GM12878 (cell line): ENCODE results near the gene TP73. TPM values are rescaled to one million over a fixed set of nuclear protein-coding genes. Genes with fewer than 3 reads are reported as not detected.
A peak's percentile ranks its signal among the peaks of the same experiment; 100 is the strongest.

ENCODE experiments used
- ATF3 ChIP-seq: IDR thresholded peaks from 2 replicates; pipeline ENCODE4 v1.6.1; 2011; ENCODE audit warnings: low read depth, mild to moderate bottlenecking, low read length, moderate library complexity, borderline replicate concordance; ENCODE audit errors: extremely low read depth
- CTCF ChIP-seq, 3 experiments: IDR thresholded peaks in 2 of 3; conservative IDR thresholded peaks in 1 of 3; 2 replicates each; pipeline ENCODE4 v1.5.1; 2011; ENCODE audit warnings: low read depth in 3 of 3, low read length in 3 of 3, mild to moderate bottlenecking in 3 of 3, control low read depth in 2 of 3, moderate library complexity in 2 of 3, inconsistent platforms in 1 of 3, mixed read lengths in 1 of 3; ENCODE audit not compliant: control insufficient read depth in 2 of 3, insufficient read depth in 1 of 3; ENCODE audit errors: extremely low read depth in 1 of 3
- EP300 ChIP-seq, 2 experiments: fragments of 150-350 bp in 1 of 2; IDR thresholded peaks; 2 replicates each; pipeline ENCODE4 v1.6.1; 2011 to 2012; ENCODE audit warnings: low read depth in 2 of 2, low read length in 2 of 2, borderline replicate concordance in 1 of 2, improper control_type of control experiment in 1 of 2, inconsistent platforms in 1 of 2; ENCODE audit not compliant: control insufficient read depth in 1 of 2
- EZH2 ChIP-seq: IDR thresholded peaks from 2 replicates; pipeline ENCODE4 v1.6.1; 2012; ENCODE audit warnings: low read depth, mild to moderate bottlenecking, control low read depth, inconsistent platforms, low read length, borderline replicate concordance; ENCODE audit not compliant: control insufficient read depth
- HCFC1 ChIP-seq: fragments of 150-350 bp; IDR thresholded peaks from 2 replicates; pipeline ENCODE4 v1.6.1; 2014; ENCODE audit warnings: low read length
- HDGF ChIP-seq: fragments of 450-650 bp; IDR thresholded peaks from 2 replicates; pipeline ENCODE4 v1.6.1; 2016; ENCODE audit warnings: antibody characterized with exemption
- KLF5 ChIP-seq: fragments of 450-650 bp; IDR thresholded peaks from 2 replicates; pipeline ENCODE4 v1.6.1; 2014; ENCODE audit warnings: mild to moderate bottlenecking; ENCODE audit not compliant: partially characterized antibody
- LARP7 ChIP-seq: fragments of 450-650 bp; IDR thresholded peaks from 2 replicates; pipeline ENCODE4 v1.6.1; 2017; ENCODE audit warnings: mild to moderate bottlenecking
- MEF2A ChIP-seq: IDR thresholded peaks from 2 replicates; pipeline ENCODE4 v1.6.1; 2011; ENCODE audit warnings: low read depth, mild to moderate bottlenecking, low read length, moderate library complexity; ENCODE audit not compliant: insufficient read depth
- MYC ChIP-seq: IDR thresholded peaks from 2 replicates; pipeline ENCODE4 v1.6.1; 2011; ENCODE audit warnings: mild to moderate bottlenecking, low read length, moderate library complexity, inconsistent platforms; ENCODE audit not compliant: insufficient read depth, insufficient replicate concordance, insufficient read length, severe bottlenecking
- NFIC ChIP-seq: IDR thresholded peaks from 2 replicates; pipeline ENCODE4 v1.6.1; 2012; ENCODE audit warnings: low read depth, mild to moderate bottlenecking, inconsistent platforms, low read length, moderate library complexity
- NFXL1 ChIP-seq: fragments of 450-650 bp; IDR thresholded peaks from 2 replicates; pipeline ENCODE4 v1.6.1; 2017; ENCODE audit warnings: antibody characterized with exemption, mild to moderate bottlenecking, borderline replicate concordance
- RAD21 ChIP-seq: IDR thresholded peaks from 2 replicates; pipeline ENCODE4 v1.6.1; 2011; ENCODE audit warnings: mild to moderate bottlenecking, low read depth, low read length, moderate library complexity; ENCODE audit not compliant: insufficient read depth
- SIX5 ChIP-seq: IDR thresholded peaks from 2 replicates; pipeline ENCODE4 v1.6.1; 2011; ENCODE audit warnings: mild to moderate bottlenecking, low read depth, low read length, moderate library complexity; ENCODE audit not compliant: severe bottlenecking
- SMAD5 ChIP-seq: IDR thresholded peaks from 2 replicates; pipeline ENCODE4 v1.6.1; 2016; ENCODE audit warnings: antibody characterized with exemption, low read depth
- SMC3 ChIP-seq: IDR thresholded peaks from 2 replicates; pipeline ENCODE4 v1.6.1; 2011; ENCODE audit warnings: low read length, improper control_type of control experiment, borderline replicate concordance
- TAF1 ChIP-seq: IDR thresholded peaks from 2 replicates; pipeline ENCODE4 v1.6.1; 2011; ENCODE audit warnings: mild to moderate bottlenecking, low read depth, low read length, borderline replicate concordance
- YBX1 ChIP-seq: fragments of 450-650 bp; IDR thresholded peaks from 2 replicates; pipeline ENCODE4 v1.6.1; 2016; ENCODE audit warnings: antibody characterized with exemption
- ZBTB33 ChIP-seq: fragments of 450-650 bp; IDR thresholded peaks from 2 replicates; pipeline ENCODE4 v1.6.1; 2017; ENCODE audit warnings: mild to moderate bottlenecking
- ZBTB4 ChIP-seq: fragments of 450-650 bp; formaldehyde crosslinking; IDR thresholded peaks from 2 replicates; pipeline ENCODE4 v1.4.0; 2022; ENCODE audit warnings: mild to moderate bottlenecking, moderate library complexity
- ZNF24 ChIP-seq: fragments of 450-650 bp; IDR thresholded peaks from 2 replicates; pipeline ENCODE4 v1.6.1; 2017; ENCODE audit warnings: antibody characterized with exemption, mild to moderate bottlenecking
- ZSCAN29 ChIP-seq: fragments of 450-650 bp; IDR thresholded peaks from 2 replicates; pipeline ENCODE4 v1.6.1; 2017; ENCODE audit warnings: mild to moderate bottlenecking, moderate library complexity
- polyA plus RNA-seq, 11 experiments: library from polyadenylated mRNA; depleted of rRNA in 4 of 11; unstranded in 6 of 11; stranded (reverse) in 5 of 11; fragments of >200 nt; fragmentation: Nextera tagmentation in 4 of 11; fragmentation: Illumina TruSeq in 1 of 11; extraction: Ambion mirVana in 4 of 11; extraction: Trizol in 1 of 11; gene quantifications; 1 replicate in 1 of 11; 2 replicates in 10 of 11; pipeline versions ENCODE4 v1.2.1 to v1.2.3, GENCODE V29; 2011 to 2016; ENCODE audit warnings: inconsistent platforms in 2 of 11, missing spikeins in 2 of 11, low read depth in 1 of 11
- total RNA-seq, 4 experiments: library from RNA; depleted of rRNA in 3 of 4; stranded (reverse); fragments of >200 nt in 3 of 4; fragmentation: Illumina TruSeq in 1 of 4; extraction: Trizol in 1 of 4; gene quantifications; 2 replicates each; pipeline versions ENCODE4 v1.2.1 to v1.2.3, GENCODE V29; 2013 to 2021

TP73 gene
- total and polyA plus RNA-seq, 10 of the 15 experiments (the other 5 are each of a cell fraction or from before 2014, with no cell fraction given): 0.08 to 54.2 (median 14.9) TPM

GRCh38 chr1:3785456-3786157 lies 133.3 kb downstream of the TP73 start (continued):
- TF ChIP-seq MYC (no peak), SMAD5 (no peak), HCFC1 (no peak), YBX1 (no peak), EP300 (IDR thresholded peaks at IDR 0.05; ENCODE audit: borderline replicate concordance in 1 of 2, control insufficient read depth in 1 of 2, low read depth in 2 of 2, low read length in 2 of 2) (no peak), KLF5 (no peak), TAF1 (no peak), RAD21 (peak; percentile 76), LARP7 (no peak), HDGF (no peak), ZBTB33 (peak; percentile 94), SMC3 (peak; percentile 23; the same call in 1 of the 2 replicates), EZH2 (no peak), CTCF (IDR thresholded peaks at IDR 0.05 in 2 of 3, conservative IDR thresholded peaks at IDR 0.05 in 1 of 3; ENCODE audit: control insufficient read depth in 2 of 3, extremely low read depth in 1 of 3, insufficient read depth in 1 of 3, low read depth in 3 of 3, low read length in 3 of 3) (peak; percentile 10 to 50 (median 27); a peak in 2 of 6 replicates), ZSCAN29 (no peak), ZBTB4 (CRISPR knock-in tag) (no peak), MEF2A (no peak), ATF3 (no peak), NFXL1 (no peak), ZNF24 (no peak), SIX5 (no peak), NFIC (no peak)
